ENCODE results near the gene AFF2. TPM values are rescaled to one million over a fixed set of nuclear protein-coding genes. Genes with fewer than 3 reads are reported as not detected.

AFF2 gene
- total RNA-seq, 1 donor from 2014 or later, result 3.4 TPM

GRCh38 chrX:148723551-148723950 lies 223.1 kb downstream of the AFF2 start:
- intact Hi-C loops (cut with micrococcal nuclease), result loop anchor here (5.0 kb wide), 1 partner anchor 254 kb away; no protein-coding TSS in a partner anchor

DNA sequence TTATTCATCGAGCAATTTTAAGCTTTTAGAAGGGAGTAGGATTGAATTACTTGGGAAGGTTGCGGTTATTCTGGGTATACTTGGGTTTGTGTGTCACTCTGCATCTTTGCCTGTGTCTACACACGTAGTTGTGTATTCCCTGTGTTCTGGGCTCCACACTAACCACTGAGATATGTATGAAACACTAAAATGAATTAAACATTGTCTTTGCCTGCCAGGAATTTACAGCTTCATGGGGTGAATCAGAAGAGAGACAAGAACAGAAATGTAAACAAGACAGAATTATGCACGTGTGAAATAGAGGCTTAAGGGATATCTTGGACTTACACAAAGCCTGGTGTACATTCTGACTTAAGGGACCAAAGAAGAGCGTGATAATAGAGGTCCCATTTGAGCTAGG lies 228.5 kb downstream of the AFF2 start:
- intact Hi-C loops (cut with micrococcal nuclease), result no loop called here

- intact Hi-C loops (cut with micrococcal nuclease), result no loop called here
These were observed 232.3 kb downstream of the AFF2 start for GRCh38 chrX:148732743-148733142.

GRCh38 chrX:148741441-148741840 lies 241.0 kb downstream of the AFF2 start:
- intact Hi-C loops (cut with micrococcal nuclease), result no loop called here

DNA sequence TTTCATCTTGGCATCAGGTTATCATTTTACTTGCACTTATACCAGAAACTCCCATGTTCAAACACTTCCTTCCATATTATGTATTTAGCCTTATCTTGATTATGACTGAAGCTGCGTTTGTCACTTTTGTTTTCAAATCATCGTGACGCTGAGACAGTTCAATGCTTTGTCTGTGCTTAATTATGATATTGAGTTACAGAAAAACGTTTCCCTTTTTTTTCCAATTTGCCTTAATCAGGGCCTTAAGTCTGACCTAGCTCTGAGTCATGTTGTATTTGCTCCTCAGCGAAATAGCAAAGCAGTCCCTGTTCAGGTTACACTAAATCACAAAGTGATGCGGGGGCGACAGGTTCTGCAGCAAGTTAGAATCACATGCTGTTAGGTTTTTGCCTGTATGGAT lies 254.7 kb downstream of the AFF2 start:
- intact Hi-C loops (cut with micrococcal nuclease), result no loop called here

DNA sequence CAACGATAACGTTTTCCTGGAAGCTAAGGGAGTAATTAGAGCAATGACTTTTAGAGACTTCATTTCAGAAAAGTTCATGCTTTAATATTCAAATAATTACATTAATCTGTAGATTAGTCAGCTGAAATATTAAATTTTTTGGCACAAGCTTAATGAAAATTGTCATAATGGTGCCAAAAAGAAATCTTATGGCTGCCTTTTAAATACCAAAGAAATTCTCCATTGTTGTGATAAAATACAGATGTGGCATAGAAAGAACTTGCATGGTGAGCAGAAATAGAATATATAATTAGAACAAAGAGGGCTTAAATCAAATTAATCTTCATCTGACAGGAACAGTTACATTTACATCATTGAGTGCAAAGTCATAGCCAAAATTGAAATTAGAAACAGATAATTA lies 263.5 kb downstream of the AFF2 start:
- intact Hi-C loops (cut with micrococcal nuclease), result no loop called here

DNA sequence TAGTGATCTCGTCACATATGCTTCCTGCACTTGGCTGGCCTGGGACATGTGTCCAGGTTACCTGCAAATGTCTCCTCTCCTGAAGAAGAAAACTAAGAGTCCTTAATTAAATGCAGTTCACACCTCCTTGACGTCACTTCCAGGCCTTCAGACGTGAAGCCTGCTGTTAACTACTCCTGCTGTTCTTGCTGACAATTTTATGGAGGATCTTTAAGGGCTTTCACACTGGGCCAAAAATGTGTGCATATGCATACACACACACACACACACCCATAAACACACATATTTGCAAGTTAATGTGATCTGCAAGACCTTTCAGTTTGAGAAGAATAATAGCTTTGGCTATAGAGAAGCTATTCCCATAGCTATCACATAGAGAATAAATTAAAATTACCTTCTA lies 267.9 kb downstream of the AFF2 start:
- intact Hi-C loops (cut with micrococcal nuclease), result no loop called here

DNA sequence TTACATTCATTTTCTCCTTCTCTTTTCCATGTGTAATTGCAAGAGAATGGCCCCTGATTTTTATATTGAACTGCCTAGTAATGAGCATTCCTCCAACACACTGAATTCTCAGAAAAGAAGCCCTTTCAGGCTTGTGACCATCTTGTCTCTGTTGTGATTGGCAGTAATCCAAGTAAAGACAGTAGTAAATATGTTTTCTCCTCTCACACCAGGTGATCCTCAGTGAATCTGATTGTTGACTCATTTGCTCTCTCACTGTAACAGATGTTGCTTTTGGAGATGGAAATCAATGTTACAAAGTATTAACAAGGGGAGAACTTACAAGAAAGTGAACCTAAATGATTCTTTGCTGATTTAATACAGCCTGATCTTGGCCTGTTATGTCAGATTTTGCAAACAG lies 271.0 kb downstream of the AFF2 start:
- intact Hi-C loops (cut with micrococcal nuclease), result no loop called here

GRCh38 chrX:148774276-148774675 lies 273.9 kb downstream of the AFF2 start:
- intact Hi-C loops (cut with micrococcal nuclease), result no loop called here

DNA sequence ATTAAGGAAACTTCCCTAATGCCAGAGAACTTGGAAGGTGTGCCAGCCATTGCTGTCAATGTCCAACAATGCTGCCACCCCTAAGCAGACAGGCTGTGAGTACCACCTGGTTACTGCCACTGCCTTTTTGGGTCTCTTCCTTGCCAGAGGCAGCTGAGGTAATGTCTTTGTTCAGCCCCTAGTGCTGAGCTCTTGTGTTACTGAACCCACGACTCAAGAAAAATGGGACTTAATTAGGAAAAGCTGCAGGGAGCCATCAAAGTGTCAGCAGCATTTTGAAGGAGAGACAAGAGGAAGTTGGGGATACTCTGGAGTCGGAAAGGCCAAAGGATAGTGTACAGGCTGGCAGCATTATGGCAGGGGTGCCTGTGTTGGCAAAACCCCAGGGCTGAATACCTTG lies 283.7 kb downstream of the AFF2 start:
- intact Hi-C loops (cut with micrococcal nuclease), result no loop called here

- intact Hi-C loops (cut with micrococcal nuclease), result no loop called here
These were observed 284.4 kb downstream of the AFF2 start for GRCh38 chrX:148784856-148785255.

GRCh38 chrX:148785256-148785655 lies 284.8 kb downstream of the AFF2 start:
- intact Hi-C loops (cut with micrococcal nuclease), result no loop called here

- intact Hi-C loops (cut with micrococcal nuclease), result no loop called here
These were observed 288.0 kb downstream of the AFF2 start for GRCh38 chrX:148788449-148788848.

DNA sequence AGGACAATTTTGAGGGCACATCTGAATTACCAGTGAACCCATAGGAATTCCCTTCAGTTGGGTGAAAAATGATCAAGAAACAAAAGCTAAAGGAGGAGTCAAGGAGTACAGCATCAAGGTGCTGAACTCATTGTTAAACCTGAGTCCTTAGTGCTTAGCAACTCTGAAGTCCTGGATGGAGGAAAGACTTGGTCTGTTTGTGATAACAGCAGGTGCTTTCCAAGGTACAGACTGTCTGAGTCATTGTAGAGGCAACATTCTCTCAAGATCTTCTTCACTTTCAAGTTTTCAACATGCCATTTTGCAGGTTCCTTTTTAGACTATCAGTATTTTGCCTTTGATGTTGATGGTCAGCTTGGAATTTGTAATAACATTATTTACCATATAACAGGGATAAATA lies 293.9 kb downstream of the AFF2 start:
- intact Hi-C loops (cut with micrococcal nuclease), result no loop called here

DNA sequence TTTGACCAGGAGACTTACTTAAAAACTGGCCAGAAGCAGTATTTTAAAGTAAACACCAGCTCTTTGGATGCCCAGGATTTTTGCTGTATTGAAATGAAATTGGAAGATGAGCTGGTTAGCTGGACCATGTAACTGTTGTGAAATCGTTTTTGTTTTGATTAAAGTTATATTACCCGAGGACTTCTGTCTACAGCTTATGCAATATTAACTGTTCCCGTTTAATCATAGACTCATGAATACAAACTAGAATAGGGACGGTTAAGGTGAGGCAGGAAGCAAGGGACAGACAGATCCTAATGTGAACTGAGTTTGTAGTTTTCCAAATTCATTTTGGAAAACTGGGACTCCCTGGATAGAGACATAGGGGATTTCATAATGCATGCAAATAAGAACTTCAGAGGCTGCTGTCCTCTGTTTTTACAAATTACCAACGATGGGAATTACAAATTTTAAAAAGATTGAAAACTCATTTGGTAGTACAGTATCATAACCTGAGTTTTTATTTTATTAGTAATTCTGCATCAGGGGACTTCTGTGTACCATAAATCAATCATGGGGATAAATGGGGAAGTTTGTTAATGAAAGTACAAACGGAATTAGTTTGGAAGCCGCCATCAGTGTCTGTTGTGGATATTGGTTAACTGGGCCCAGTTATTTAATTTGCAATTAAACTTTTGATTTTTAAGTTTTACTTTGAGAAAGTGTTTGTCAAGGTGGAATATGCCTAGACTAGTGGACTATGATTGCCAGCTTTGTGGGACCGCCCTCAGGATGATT lies 304.4 kb downstream of the AFF2 start:
- intact Hi-C loops (cut with micrococcal nuclease), result no loop called here

- intact Hi-C loops (cut with micrococcal nuclease), result no loop called here
These were observed 305.9 kb downstream of the AFF2 start for GRCh38 chrX:148806145-148806870.

DNA sequence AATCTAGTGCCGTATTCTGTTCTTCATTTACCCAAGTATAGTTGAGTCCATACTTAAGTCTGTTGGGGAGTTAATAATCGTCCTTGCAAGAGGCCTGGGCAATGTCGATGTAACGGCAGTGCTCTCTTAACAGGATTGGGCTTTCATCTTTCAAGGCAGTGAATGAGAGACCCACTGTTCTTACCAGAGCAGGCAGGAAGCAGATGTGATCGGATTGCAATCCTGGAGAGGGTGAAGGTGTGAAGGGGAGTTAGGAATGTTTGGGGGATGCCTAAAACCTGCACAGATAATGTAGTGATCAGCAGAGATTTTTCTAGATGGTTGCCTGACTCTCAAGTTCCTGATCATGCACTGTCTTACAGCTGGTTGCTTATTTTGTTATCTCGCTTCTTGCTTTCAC lies 308.4 kb downstream of the AFF2 start:
- intact Hi-C loops (cut with micrococcal nuclease), result no loop called here

DNA sequence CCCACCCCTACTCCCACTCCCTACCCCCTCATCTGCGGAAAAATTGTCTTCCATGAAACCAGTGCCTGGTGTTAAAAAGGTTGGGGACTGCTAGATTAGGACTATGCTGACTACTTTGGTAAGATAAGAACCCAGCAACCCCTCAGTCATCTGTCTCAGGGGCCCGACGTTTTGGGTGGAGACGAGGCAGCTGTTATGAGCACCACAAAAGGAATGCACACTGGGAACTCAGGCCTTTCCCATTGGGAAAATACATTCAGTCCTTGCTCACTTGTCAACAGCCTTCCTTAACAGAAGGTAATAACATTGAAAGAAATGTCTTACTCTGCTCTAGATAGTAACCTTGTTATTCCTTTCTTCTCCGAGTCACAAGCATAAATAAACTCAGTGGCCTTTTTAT lies 310.8 kb downstream of the AFF2 start:
- intact Hi-C loops (cut with micrococcal nuclease), result no loop called here

GRCh38 chrX:148813422-148813821 lies 313.0 kb downstream of the AFF2 start:
- intact Hi-C loops (cut with micrococcal nuclease), result no loop called here

GRCh38 chrX:148813967-148814366 lies 313.6 kb downstream of the AFF2 start:
- intact Hi-C loops (cut with micrococcal nuclease), result no loop called here

- intact Hi-C loops (cut with micrococcal nuclease), result no loop called here
These were observed 315.0 kb downstream of the AFF2 start for GRCh38 chrX:148815218-148815961.

DNA sequence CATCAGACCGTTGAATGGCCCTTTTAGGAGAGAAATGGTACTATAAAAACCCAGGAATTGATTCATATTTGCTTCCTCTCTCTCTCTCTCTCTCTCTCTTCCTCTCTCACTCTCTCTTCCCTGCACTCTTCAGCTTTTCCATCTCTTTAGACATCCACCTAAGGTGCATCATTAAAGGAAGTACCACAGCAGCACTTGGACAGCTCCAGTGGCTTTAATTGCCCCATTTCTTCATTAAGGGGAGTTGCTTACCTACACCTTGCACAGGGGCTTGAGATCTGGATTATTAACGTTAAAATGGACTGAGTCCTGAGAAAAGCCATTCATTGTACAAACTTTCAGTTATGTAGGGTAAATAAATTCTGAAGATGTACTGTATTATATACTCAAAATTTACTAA lies 323.6 kb downstream of the AFF2 start:
- intact Hi-C loops (cut with micrococcal nuclease), result no loop called here

All from T-helper 1 cell treated with Interleukin-12 subunit alpha and Interleukin-12 subunit beta and Interleukin-4 antibody, amounts not matched to agents 30 ng/mL and 1 ng/mL, for 36 hours (primary cell).